ENCODE data around the gene DNAJC5. TPM values are rescaled to one million over a fixed set of nuclear protein-coding genes. Genes with fewer than 3 reads are reported as not detected.
"Not testable (repeated sequence)": the region's sequence is repeated elsewhere in the genome, so short reads cannot be mapped to it uniquely, and the experiment has no call there.

DNAJC5 gene
- 10 to 100 TPM; 48.3 to 49.2 TPM for total RNA-seq

- peak within 1 kb of the TSS; percentile 92 for H3K4me3 Mint-ChIP-seq
- no peaks in the 10 kb centered on the region for H3K9me3 Mint-ChIP-seq
- POLR2A ChIA-PET = interaction anchor here (0.6 to 1.4 kb wide), 5 partner anchors 29 to 373 kb away, joined by 3 to 6 read pairs (median 3); partner anchors contain the start of genes RTEL1 and TPD52L2
- peak within 1 kb of the TSS; percentile 93 for H3K27ac Mint-ChIP-seq
- DNase-seq = peak; percentile 98
- H3K36me3 Mint-ChIP-seq = peaks cover 19% of the 10 kb centered on the region
- peak; percentile 84 for ATAC-seq (ENCODE audit: low read depth)
- H3K4me1 Mint-ChIP-seq = peaks cover 30% of the 10 kb centered on the region
- H3K27me3 Mint-ChIP-seq = no peaks in the 10 kb centered on the region
Measured at GRCh38 chr20:63894358-63895201, at the start of gene DNAJC5. Gene DNAJC5, plus strand, starts transcription at chr20:63895126. Its CDS starts 33,220 bp downstream, at chr20:63928346.

DNA sequence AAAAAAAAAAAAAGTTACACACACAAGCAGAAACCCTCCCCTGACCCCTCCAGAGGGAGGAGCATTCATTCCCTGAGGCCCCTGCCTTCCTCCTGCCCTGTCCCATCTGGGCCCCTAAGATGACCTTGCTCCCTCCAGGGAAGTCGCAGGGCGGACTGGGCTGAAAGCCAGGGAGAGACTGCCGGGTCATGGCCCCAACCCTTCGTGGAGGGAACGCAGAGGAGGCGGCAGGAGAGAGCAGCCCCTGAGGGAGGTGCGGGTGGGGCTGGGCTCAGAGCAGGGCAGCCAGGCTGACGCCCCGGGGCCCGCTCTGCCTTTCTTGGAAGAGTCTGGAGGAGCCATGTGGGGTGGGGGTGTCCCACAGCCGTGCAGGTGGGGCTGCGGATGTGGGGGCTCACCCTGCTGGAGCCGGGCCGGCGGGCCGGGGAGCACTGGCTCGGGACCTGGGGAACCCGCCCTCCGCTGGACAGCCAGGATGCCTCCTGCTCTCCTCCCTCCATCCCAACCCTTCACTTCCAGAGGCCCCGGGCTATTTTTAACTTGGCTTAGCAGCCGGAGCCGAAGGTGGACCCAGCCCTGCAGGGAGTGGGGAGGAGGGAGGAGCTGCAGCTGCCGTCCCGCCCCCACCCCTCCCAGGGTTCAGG lies 48.7 kb upstream of the DNAJC5 start:
- no peaks in the 10 kb centered on the region for H3K9me3 Mint-ChIP-seq
- POLR2A ChIA-PET = no interaction called here
- H3K27me3 Mint-ChIP-seq = peaks cover 39% of the 10 kb centered on the region
- no peak overlapping the region for H3K27ac Mint-ChIP-seq
- no peak overlapping the region for H3K4me3 Mint-ChIP-seq
- H3K36me3 Mint-ChIP-seq = no peaks in the 10 kb centered on the region
- peaks cover 17% of the 10 kb centered on the region for H3K4me1 Mint-ChIP-seq
- ATAC-seq (ENCODE audit: low read depth) (peak; percentile 22), DNase-seq (peak; percentile 43)

- Mint-ChIP-seq H3K27me3 (peaks cover 37% of the 10 kb centered on the region), H3K27ac (no peak overlapping the region), H3K36me3 (no peaks in the 10 kb centered on the region), H3K9me3 (no peaks in the 10 kb centered on the region), H3K4me3 (no peak overlapping the region), H3K4me1 (peaks cover 19% of the 10 kb centered on the region)
- no peak for ATAC-seq (ENCODE audit: low read depth)
- POLR2A ChIA-PET = no interaction called here
- DNase-seq = no peak
Measured at GRCh38 chr20:63846888-63847236, 48.1 kb upstream of the DNAJC5 start.

- H3K9me3 Mint-ChIP-seq = no peaks in the 10 kb centered on the region
- peaks cover 35% of the 10 kb centered on the region for H3K27me3 Mint-ChIP-seq
- ATAC-seq (ENCODE audit: low read depth) = peak; percentile 43
- peak; percentile 56 for DNase-seq
- POLR2A ChIA-PET = interaction anchor here (0.9 kb wide), 1 partner anchor 15 kb away, joined by 4 read pairs; no protein-coding TSS in a partner anchor
- no peak overlapping the region for H3K4me3 Mint-ChIP-seq
- no peak overlapping the region for H3K27ac Mint-ChIP-seq
- H3K4me1 Mint-ChIP-seq = peaks cover 18% of the 10 kb centered on the region
- no peaks in the 10 kb centered on the region for H3K36me3 Mint-ChIP-seq
Measured at GRCh38 chr20:63847237-63848002, 47.5 kb upstream of the DNAJC5 start.

- H3K4me1 Mint-ChIP-seq = peaks cover 18% of the 10 kb centered on the region
- H3K4me3 Mint-ChIP-seq = no peak overlapping the region
- H3K27me3 Mint-ChIP-seq = peaks cover 30% of the 10 kb centered on the region
- no peak overlapping the region for H3K27ac Mint-ChIP-seq
- no peaks in the 10 kb centered on the region for H3K9me3 Mint-ChIP-seq
- POLR2A ChIA-PET = interaction anchor here (0.9 kb wide), 1 partner anchor 14 kb away, joined by 4 read pairs; no protein-coding TSS in a partner anchor
- no peak for ATAC-seq (ENCODE audit: low read depth)
- DNase-seq = no peak
- no peaks in the 10 kb centered on the region for H3K36me3 Mint-ChIP-seq
Measured at GRCh38 chr20:63848003-63848911, 46.7 kb upstream of the DNAJC5 start.

- ATAC-seq (ENCODE audit: low read depth) (peak; percentile 32), DNase-seq (no peak)
- Mint-ChIP-seq H3K9me3 (no peaks in the 10 kb centered on the region), H3K4me3 (no peak overlapping the region), H3K36me3 (no peaks in the 10 kb centered on the region), H3K27ac (no peak overlapping the region), H3K4me1 (peaks cover 13% of the 10 kb centered on the region), H3K27me3 (peaks cover 7% of the 10 kb centered on the region)
- POLR2A ChIA-PET = interaction anchor here (0.7 kb wide), 1 partner anchor 330 kb away, joined by 4 read pairs; no protein-coding TSS in a partner anchor
Measured at GRCh38 chr20:63850689-63851547, 44.0 kb upstream of the DNAJC5 start.

DNA sequence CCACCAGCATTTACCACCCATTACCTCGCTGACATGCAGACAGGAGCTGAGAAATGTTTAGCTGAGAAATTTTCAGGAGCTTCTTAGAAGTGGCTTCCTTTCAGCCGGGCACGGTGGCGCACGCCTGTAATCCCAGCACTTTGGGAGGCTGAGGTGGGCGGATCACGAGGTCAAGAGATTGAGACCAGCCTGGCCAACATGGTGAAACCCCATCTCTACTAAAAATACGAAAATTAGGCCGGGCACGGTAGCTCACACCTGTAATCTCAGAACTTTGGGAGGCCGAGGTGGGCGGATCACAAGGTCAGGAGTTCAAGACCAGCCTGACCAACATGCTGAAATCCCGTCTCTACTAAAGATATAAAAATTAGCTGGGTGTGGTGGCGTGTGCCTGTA lies 43.4 kb upstream of the DNAJC5 start:
- POLR2A ChIA-PET = interaction anchor here (0.6 to 0.7 kb wide), 2 partner anchors 15 to 330 kb away, joined by 3 to 4 read pairs; no protein-coding TSS in a partner anchor
- H3K27ac Mint-ChIP-seq; H3K4me3 Mint-ChIP-seq; DNase-seq; H3K9me3 Mint-ChIP-seq; ATAC-seq (ENCODE audit: low read depth); H3K36me3 Mint-ChIP-seq; H3K27me3 Mint-ChIP-seq: not testable (repeated sequence)
- H3K4me1 Mint-ChIP-seq = peaks cover 11% of the 10 kb centered on the region

- H3K27me3 Mint-ChIP-seq; H3K4me3 Mint-ChIP-seq; DNase-seq; ATAC-seq (ENCODE audit: low read depth); H3K27ac Mint-ChIP-seq; H3K9me3 Mint-ChIP-seq; POLR2A ChIA-PET; H3K36me3 Mint-ChIP-seq: not testable (repeated sequence)
- peaks cover 20% of the 10 kb centered on the region for H3K4me1 Mint-ChIP-seq
Measured at GRCh38 chr20:63853733-63854068, 41.2 kb upstream of the DNAJC5 start.

DNA sequence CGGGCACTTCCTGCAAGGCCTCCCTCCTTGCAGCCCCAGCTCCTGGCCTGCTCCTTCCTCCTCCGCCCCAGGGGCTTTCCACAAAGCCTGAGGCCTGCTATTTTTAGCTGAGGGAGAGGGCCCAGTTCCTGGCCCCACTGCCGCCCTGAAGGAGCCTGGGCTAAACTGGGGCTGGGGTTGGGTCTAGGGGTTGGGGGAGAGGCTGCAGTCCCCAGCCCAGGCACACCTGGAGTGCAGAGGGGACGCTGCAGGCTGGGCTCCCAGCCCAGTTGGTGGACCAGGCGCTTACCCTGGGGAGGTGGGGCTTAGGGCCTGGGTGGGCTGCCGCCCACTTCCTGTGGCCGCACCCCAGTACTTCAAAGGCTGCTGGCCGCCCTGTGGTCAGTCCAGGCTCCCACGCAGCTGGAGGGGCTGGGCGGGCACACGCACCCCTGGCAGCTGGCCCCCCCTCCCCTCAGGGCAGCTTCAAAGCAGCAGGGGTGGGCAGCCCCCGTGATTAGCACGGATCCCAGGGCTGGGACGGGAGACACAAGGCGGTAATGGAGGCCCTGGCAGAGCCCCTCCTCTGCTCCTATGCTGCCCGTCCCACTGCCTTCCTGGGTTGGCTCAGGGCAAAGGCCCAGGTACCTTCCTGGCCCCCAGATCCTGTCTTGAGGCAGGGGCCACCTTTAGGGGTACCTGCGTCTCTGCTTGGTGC lies 40.7 kb upstream of the DNAJC5 start:
- no peaks in the 10 kb centered on the region for H3K9me3 Mint-ChIP-seq
- no peak overlapping the region for H3K27ac Mint-ChIP-seq
- POLR2A ChIA-PET = no interaction called here
- H3K4me1 Mint-ChIP-seq = peaks cover 23% of the 10 kb centered on the region
- H3K36me3 Mint-ChIP-seq = no peaks in the 10 kb centered on the region
- H3K4me3 Mint-ChIP-seq = no peak overlapping the region
- ATAC-seq (ENCODE audit: low read depth) = peak; percentile 28
- no peak for DNase-seq
- peaks cover 4% of the 10 kb centered on the region for H3K27me3 Mint-ChIP-seq

GRCh38 chr20:63854766-63855362 lies 40.1 kb upstream of the DNAJC5 start:
- POLR2A ChIA-PET = interaction anchor here (0.5 to 1.1 kb wide), 4 partner anchors 11 to 188 kb away, joined by 3 to 9 read pairs (median 4); no protein-coding TSS in a partner anchor
- ATAC-seq (ENCODE audit: low read depth) (no peak), DNase-seq (no peak)
- H3K9me3 Mint-ChIP-seq = no peaks in the 10 kb centered on the region
- no peaks in the 10 kb centered on the region for H3K36me3 Mint-ChIP-seq
- H3K4me1 Mint-ChIP-seq = peaks cover 23% of the 10 kb centered on the region
- peaks cover 4% of the 10 kb centered on the region for H3K27me3 Mint-ChIP-seq
- no peak overlapping the region for H3K4me3 Mint-ChIP-seq
- H3K27ac Mint-ChIP-seq = no peak overlapping the region
